Panc1 (cell line): ENCODE results near the gene SGMS1. TPM values are rescaled to one million over a fixed set of nuclear protein-coding genes. Genes with fewer than 3 reads are reported as not detected.

ENCODE experiments used
- ATAC-seq: fragments of 200-7000 bp; cut with Tn5 transposase; 2 replicates; pipeline ENCODE4 v1.9.1; 2020; ENCODE audit warnings: mild to moderate bottlenecking, moderate library complexity
- BruUV-seq: library from RNA; stranded (reverse); fragments of 400-500 nt; replicated peaks from 2 replicates; lab custom pipeline; 2021; lab: Mats Ljungman, UMichigan
- CTCF ChIA-PET: fragments of 300-600 bp; sonication (Branson Sonifier 250); formaldehyde crosslinking; loops from one replicate; lab custom pipeline; 2022; ENCODE audit warnings: antibody characterized with exemption; lab: Charles Lee
- POLR2A ChIA-PET: fragments of 300-600 bp; sonication (Branson Sonifier 250); formaldehyde crosslinking; loops from one replicate; lab custom pipeline; 2022; ENCODE audit warnings: antibody characterized with exemption; lab: Charles Lee
- DNase-seq: peaks from one replicate; pipeline ENCODE4 v3.0.0-alpha.2; 2010; ENCODE audit warnings: low read depth, low spot score
- H3K27ac ChIP-seq: 2 replicates; pipeline ENCODE4 v1.5.1; 2011; ENCODE audit warnings: mild to moderate bottlenecking, low read length, inconsistent platforms
- H3K27me3 ChIP-seq: fragments of 200-500 bp; sonication (Bioruptor generic); 2 replicates; pipeline ENCODE4 v1.6.0; 2014; ENCODE audit warnings: low read length, inconsistent platforms; ENCODE audit not compliant: control insufficient read depth, insufficient read depth
- H3K36me3 ChIP-seq: fragments of 200-500 bp; sonication (Bioruptor generic); 2 replicates; pipeline ENCODE4 v1.5.1; 2014; ENCODE audit warnings: inconsistent platforms, mild to moderate bottlenecking, low read length, moderate library complexity; ENCODE audit not compliant: control insufficient read depth, insufficient read depth
- H3K4me1 ChIP-seq: 2 replicates; pipeline ENCODE4 v1.5.1; 2011; ENCODE audit warnings: inconsistent platforms, mild to moderate bottlenecking, low read length, moderate library complexity; ENCODE audit not compliant: control insufficient read depth, insufficient read depth
- H3K4me3 ChIP-seq, 2 experiments: 2 replicates each; pipeline ENCODE4 v1.5.1; 2011 to 2012; ENCODE audit warnings: low read depth in 2 of 2, low read length in 2 of 2, mild to moderate bottlenecking in 2 of 2, inconsistent platforms in 1 of 2, moderate library complexity in 1 of 2
- H3K9me3 ChIP-seq: fragments of 200-500 bp; sonication (Bioruptor generic); 2 replicates; pipeline ENCODE4 v1.5.1; 2014; ENCODE audit warnings: low read depth, mild to moderate bottlenecking, inconsistent platforms, low read length, moderate library complexity; ENCODE audit not compliant: control insufficient read depth, insufficient read depth
- POLR2AphosphoS5 ChIP-seq: IDR thresholded peaks from 2 replicates; pipeline ENCODE4 v1.6.1; 2012; ENCODE audit warnings: mild to moderate bottlenecking, low read depth, low read length, moderate library complexity
- SIN3A ChIP-seq: IDR thresholded peaks from 2 replicates; pipeline ENCODE4 v1.6.1; 2012; ENCODE audit warnings: low read depth, mild to moderate bottlenecking, low read length, moderate library complexity, borderline replicate concordance; ENCODE audit not compliant: insufficient read depth
- TCF7L2 ChIP-seq: IDR thresholded peaks from 2 replicates; pipeline ENCODE4 v1.6.1; 2011; ENCODE audit warnings: mild to moderate bottlenecking, low read depth, low read length, inconsistent platforms
- in situ Hi-C: cut with HindIII; loops from 2 replicates; pipeline ENCODE4 v1.10.0; 2016; ENCODE audit warnings: low sequenced_read_pairs, low pct_unique_long_range_greater_than_20kb
- intact Hi-C: fragments of 100-400 bp; cut with micrococcal nuclease; formaldehyde crosslinking; loops from one replicate; pipeline ENCODE4 v1.10.0; 2022; ENCODE audit not compliant: unreplicated experiment
- total RNA-seq: library from RNA; stranded (reverse); gene quantifications from one replicate; pipeline ENCODE4 v1.2.1, GENCODE V29; 2021; ENCODE audit not compliant: unreplicated experiment
- TF ChIP-seq, protein P1 (sequence below), 2 experiments: IDR thresholded peaks; 2 replicates each; pipeline ENCODE4 v1.6.1; 2011 to 2012; ENCODE audit warnings: low read depth in 2 of 2, control low read depth in 1 of 2, low read length in 1 of 2, mild to moderate bottlenecking in 1 of 2, moderate library complexity in 1 of 2; ENCODE audit not compliant: insufficient read depth in 1 of 2
- TF ChIP-seq, protein P2 (sequence below): fragments of 450-650 bp; IDR thresholded peaks from 2 replicates; pipeline ENCODE4 v1.5.1; 2017; ENCODE audit warnings: mild to moderate bottlenecking

Gene SGMS1
- total RNA-seq, 1 experiment from 2014 or later = 22.0 TPM

DNA sequence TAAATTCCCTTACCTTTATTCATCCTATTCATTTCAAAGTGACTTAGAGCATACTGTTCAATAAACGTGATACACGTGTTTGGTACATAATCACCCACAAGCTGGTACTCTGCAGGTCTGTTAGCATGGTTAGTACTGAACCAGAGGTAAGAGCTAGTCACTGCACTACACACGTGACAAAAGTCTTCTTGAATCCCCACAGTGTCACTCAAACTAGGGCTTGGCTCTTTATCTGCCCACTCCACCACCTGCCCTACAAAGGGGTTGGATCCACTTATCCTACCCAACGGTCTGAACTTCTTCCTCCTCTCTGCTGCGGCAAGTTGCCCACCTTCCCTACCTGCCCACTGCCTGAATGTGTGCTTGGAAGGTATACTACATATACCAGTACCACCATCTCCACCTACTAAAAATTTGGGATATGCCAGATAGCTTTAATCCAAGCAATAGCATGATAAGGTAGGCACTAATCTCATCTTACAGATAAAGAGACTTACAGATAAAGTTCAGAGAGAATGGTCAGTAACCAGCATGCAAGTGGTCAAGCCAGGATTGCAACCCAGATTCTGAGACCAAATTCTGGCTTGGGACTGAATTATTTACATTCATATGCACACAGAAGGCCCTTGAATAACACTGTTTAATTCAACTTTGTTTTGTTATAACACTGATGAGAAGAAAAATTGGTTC lies 92.2 kb downstream of the SGMS1 start:
- CTCF ChIA-PET = no interaction called here
- Histone ChIP-seq H3K27ac (no peak overlapping the region), H3K4me3 (no peak overlapping the region), H3K9me3 (no peaks in the 10 kb centered on the region), H3K36me3 (no peaks in the 10 kb centered on the region), H3K4me1 (no peaks in the 10 kb centered on the region), H3K27me3 (no peaks in the 10 kb centered on the region)
- BruUV-seq = no TSS peak
- DNase-seq (no peak), ATAC-seq (no peak)
- in situ Hi-C loops (no loop called here), intact Hi-C loops (no loop called here)
- TF ChIP-seq POLR2AphosphoS5 (no peak), TCF7L2 (no peak), SIN3A (no peak)
- TF ChIP-seq, protein P1, sequence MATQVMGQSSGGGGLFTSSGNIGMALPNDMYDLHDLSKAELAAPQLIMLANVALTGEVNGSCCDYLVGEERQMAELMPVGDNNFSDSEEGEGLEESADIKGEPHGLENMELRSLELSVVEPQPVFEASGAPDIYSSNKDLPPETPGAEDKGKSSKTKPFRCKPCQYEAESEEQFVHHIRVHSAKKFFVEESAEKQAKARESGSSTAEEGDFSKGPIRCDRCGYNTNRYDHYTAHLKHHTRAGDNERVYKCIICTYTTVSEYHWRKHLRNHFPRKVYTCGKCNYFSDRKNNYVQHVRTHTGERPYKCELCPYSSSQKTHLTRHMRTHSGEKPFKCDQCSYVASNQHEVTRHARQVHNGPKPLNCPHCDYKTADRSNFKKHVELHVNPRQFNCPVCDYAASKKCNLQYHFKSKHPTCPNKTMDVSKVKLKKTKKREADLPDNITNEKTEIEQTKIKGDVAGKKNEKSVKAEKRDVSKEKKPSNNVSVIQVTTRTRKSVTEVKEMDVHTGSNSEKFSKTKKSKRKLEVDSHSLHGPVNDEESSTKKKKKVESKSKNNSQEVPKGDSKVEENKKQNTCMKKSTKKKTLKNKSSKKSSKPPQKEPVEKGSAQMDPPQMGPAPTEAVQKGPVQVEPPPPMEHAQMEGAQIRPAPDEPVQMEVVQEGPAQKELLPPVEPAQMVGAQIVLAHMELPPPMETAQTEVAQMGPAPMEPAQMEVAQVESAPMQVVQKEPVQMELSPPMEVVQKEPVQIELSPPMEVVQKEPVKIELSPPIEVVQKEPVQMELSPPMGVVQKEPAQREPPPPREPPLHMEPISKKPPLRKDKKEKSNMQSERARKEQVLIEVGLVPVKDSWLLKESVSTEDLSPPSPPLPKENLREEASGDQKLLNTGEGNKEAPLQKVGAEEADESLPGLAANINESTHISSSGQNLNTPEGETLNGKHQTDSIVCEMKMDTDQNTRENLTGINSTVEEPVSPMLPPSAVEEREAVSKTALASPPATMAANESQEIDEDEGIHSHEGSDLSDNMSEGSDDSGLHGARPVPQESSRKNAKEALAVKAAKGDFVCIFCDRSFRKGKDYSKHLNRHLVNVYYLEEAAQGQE (IDR thresholded peaks at IDR 0.05; ENCODE audit: insufficient read depth in 1 of 2, low read depth in 2 of 2, low read length in 1 of 2) = no peak
- TF ChIP-seq, protein P2, sequence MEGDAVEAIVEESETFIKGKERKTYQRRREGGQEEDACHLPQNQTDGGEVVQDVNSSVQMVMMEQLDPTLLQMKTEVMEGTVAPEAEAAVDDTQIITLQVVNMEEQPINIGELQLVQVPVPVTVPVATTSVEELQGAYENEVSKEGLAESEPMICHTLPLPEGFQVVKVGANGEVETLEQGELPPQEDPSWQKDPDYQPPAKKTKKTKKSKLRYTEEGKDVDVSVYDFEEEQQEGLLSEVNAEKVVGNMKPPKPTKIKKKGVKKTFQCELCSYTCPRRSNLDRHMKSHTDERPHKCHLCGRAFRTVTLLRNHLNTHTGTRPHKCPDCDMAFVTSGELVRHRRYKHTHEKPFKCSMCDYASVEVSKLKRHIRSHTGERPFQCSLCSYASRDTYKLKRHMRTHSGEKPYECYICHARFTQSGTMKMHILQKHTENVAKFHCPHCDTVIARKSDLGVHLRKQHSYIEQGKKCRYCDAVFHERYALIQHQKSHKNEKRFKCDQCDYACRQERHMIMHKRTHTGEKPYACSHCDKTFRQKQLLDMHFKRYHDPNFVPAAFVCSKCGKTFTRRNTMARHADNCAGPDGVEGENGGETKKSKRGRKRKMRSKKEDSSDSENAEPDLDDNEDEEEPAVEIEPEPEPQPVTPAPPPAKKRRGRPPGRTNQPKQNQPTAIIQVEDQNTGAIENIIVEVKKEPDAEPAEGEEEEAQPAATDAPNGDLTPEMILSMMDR = no peak
- POLR2A ChIA-PET = no interaction called here

DNA sequence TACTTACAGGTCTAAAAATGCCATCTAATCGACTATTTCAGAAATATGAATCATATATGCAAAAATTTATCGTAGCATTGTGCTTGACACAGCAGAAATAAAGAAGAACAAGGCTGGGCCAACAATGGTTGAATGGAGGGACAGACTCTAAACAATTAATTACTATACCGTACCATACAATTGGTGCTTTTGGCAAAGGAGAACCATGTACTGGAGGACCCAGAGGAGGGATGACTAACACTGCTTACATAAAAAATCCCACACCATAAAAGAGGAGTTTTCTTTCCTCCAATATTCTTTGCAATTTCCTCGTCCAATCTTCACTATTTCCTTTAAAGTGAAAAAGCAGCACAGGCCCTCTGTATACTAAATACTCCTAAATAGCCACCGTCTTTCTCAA lies 94.1 kb downstream of the SGMS1 start:
- Histone ChIP-seq H3K27me3 (no peaks in the 10 kb centered on the region), H3K9me3 (no peaks in the 10 kb centered on the region), H3K27ac (no peak overlapping the region), H3K4me1 (no peaks in the 10 kb centered on the region), H3K36me3 (no peaks in the 10 kb centered on the region), H3K4me3 (no peak overlapping the region)
- intact Hi-C loops = no loop called here
- TF ChIP-seq, protein P2 = no peak
- TF ChIP-seq, protein P1 (IDR thresholded peaks at IDR 0.05; ENCODE audit: insufficient read depth in 1 of 2, low read depth in 2 of 2, low read length in 1 of 2) = no peak
- TF ChIP-seq POLR2AphosphoS5 (no peak), TCF7L2 (no peak), SIN3A (no peak)
- BruUV-seq = no TSS peak
- ChIA-PET CTCF (no interaction called here), POLR2A (no interaction called here)
- DNase-seq = no peak
- in situ Hi-C loops = no loop called here
- no peak for ATAC-seq
